ENCODE results near the gene ATAD1. TPM values are rescaled to one million over a fixed set of nuclear protein-coding genes. Genes with fewer than 3 reads are reported as not detected.
A peak's percentile ranks its signal among the peaks of the same experiment; 100 is the strongest.
"Not testable (repeated sequence)": the region's sequence is repeated elsewhere in the genome, so short reads cannot be mapped to it uniquely, and the experiment has no call there.

The ATAD1 gene
- total and polyA plus RNA-seq, 4 donors = 11.6 to 50.2 (median 28.7) TPM

DNA sequence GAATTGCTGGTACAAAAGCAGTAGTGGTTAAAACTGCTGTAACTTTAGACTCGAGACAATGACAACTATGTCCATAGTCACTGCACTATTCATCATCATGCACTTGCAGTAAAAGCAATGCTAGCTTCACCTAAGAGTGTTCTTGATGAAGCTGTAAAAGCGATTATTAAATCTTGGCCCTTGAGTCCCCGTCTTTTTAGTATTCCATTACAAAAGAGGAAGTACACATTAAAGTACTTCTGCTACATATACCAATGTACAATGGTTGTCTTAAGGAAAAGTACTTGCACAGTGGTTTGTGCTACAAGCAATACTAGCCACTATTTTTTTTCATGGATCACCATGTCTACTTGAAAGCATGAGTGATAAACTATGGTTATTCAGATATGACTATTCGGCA lies 78.3 kb downstream of the ATAD1 start:
- TF ChIP-seq, protein P1, sequence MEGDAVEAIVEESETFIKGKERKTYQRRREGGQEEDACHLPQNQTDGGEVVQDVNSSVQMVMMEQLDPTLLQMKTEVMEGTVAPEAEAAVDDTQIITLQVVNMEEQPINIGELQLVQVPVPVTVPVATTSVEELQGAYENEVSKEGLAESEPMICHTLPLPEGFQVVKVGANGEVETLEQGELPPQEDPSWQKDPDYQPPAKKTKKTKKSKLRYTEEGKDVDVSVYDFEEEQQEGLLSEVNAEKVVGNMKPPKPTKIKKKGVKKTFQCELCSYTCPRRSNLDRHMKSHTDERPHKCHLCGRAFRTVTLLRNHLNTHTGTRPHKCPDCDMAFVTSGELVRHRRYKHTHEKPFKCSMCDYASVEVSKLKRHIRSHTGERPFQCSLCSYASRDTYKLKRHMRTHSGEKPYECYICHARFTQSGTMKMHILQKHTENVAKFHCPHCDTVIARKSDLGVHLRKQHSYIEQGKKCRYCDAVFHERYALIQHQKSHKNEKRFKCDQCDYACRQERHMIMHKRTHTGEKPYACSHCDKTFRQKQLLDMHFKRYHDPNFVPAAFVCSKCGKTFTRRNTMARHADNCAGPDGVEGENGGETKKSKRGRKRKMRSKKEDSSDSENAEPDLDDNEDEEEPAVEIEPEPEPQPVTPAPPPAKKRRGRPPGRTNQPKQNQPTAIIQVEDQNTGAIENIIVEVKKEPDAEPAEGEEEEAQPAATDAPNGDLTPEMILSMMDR (IDR thresholded peaks at IDR 0.05; ENCODE audit: control extremely low read depth, extremely low read depth) = no peak
- ATAC-seq (ENCODE audit: insufficient read depth, low FRiP score) (no peak), DNase-seq (no peak)
- Histone ChIP-seq H3K27ac (ENCODE audit: low read depth in 1 of 2, low read length in 1 of 2) (no peak overlapping the region), H3K9ac (ENCODE audit: insufficient read depth in 1 of 2, low read length in 2 of 2) (no peak overlapping the region), H3K4me3 (no peak overlapping the region), H3K27me3 (ENCODE audit: control insufficient read depth in 3 of 3, insufficient read depth in 3 of 3, low read length in 2 of 3) (no peaks in the 10 kb centered on the region), H3K4me1 (ENCODE audit: control insufficient read depth in 5 of 5, insufficient read depth in 5 of 5, low read length in 5 of 5) (peaks cover 0 to 6% (median 5%) of the 10 kb centered on the region in 5 donors), H3K36me3 (ENCODE audit: control insufficient read depth in 4 of 4, insufficient read depth in 4 of 4, low read length in 4 of 4) (peaks cover 0 to 11% (median 5%) of the 10 kb centered on the region in 4 donors), H3K9me3 (ENCODE audit: control insufficient read depth in 4 of 4, insufficient read depth in 3 of 4, low read length in 3 of 4) (no peaks in the 10 kb centered on the region)
- 81 to 84% methylated on average over 4 of the region's 4 CpGs for WGBS, 2 donors

DNA sequence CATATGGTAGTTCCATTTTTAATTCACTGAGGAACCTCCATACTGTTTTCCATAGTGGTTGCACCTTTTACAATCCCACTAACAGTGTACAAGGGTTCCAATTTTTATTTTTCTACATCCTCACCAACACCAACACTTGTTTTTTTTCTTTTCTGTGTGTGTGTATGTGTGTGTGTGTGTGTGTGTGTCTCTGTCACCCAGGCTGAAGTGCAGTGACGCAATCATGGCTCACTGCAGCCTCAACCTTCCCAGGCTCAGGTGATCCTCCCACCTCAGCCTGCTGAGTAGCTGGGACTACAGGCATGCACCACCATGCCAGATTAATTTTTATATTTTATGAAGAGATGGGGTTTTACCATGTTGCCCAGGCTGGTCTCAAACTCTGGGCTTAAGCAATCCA lies 79.8 kb downstream of the ATAD1 start:
- not testable (repeated sequence) for H3K27ac ChIP-seq (ENCODE audit: low read depth in 1 of 2, low read length in 1 of 2); H3K4me3 ChIP-seq; H3K36me3 ChIP-seq (ENCODE audit: control insufficient read depth in 4 of 4, insufficient read depth in 4 of 4, low read length in 4 of 4); H3K9ac ChIP-seq (ENCODE audit: insufficient read depth in 1 of 2, low read length in 2 of 2); H3K9me3 ChIP-seq (ENCODE audit: control insufficient read depth in 4 of 4, insufficient read depth in 3 of 4, low read length in 3 of 4); ATAC-seq (ENCODE audit: insufficient read depth, low FRiP score); DNase-seq; H3K4me1 ChIP-seq (ENCODE audit: control insufficient read depth in 5 of 5, insufficient read depth in 5 of 5, low read length in 5 of 5); H3K27me3 ChIP-seq (ENCODE audit: control insufficient read depth in 3 of 3, insufficient read depth in 3 of 3, low read length in 2 of 3)
- WGBS, 2 donors = 97 to 100% methylated on average over 1 of the region's 1 CpG

DNA sequence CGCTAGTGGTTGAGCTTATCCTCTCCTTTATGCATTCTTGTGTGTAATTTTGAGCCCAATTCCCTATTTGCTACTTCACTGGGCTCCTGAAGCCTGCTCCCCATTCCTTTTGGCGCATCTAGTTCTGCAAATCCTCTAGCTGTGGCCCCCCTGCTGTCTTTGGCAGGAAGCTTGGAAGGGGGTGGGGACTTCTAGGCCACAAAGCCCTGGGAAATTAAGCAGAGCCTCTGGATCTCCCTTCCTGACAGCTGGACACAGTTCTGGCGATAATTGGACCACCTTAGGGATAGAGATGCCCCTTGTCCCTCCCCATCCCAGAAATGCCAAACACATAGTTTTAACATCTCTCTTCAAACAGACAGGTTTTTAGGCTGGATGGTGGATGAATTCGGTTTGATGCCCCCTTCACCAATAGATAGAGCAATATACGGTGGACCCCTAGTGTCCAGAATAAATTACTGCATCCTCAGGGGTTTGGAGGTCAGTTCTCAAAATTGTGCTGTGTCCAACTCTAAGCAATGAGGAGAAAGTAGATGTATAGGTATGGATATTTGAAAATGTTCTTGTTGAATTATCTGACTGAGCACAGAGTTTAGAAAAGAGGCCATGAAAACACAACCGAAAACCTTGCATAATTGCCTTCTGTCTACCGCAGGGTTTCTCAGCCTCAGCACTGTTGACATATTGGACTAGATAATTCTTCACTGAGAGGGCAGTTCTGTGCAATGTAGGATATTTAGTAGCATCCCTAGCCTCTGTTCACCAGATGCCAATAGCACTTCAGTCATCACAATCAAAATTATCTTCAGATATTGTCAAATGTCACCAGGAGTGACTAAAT lies 82.8 kb downstream of the ATAD1 start:
- Histone ChIP-seq H3K27me3 (ENCODE audit: control insufficient read depth in 3 of 3, insufficient read depth in 3 of 3, low read length in 2 of 3) (no peaks in the 10 kb centered on the region), H3K36me3 (ENCODE audit: control insufficient read depth in 4 of 4, insufficient read depth in 4 of 4, low read length in 4 of 4) (peaks cover 0 to 5% (median 2%) of the 10 kb centered on the region in 4 donors), H3K9me3 (ENCODE audit: control insufficient read depth in 4 of 4, insufficient read depth in 3 of 4, low read length in 3 of 4) (no peaks in the 10 kb centered on the region), H3K9ac (ENCODE audit: insufficient read depth in 1 of 2, low read length in 2 of 2) (no peak overlapping the region), H3K4me3 (no peak overlapping the region), H3K27ac (ENCODE audit: low read depth in 1 of 2, low read length in 1 of 2) (peak overlapping the region in 1 of 2 donors; percentile 40), H3K4me1 (ENCODE audit: control insufficient read depth in 5 of 5, insufficient read depth in 5 of 5, low read length in 5 of 5) (peaks cover 0 to 6% (median 4%) of the 10 kb centered on the region in 5 donors)
- peak; percentile 69 for ATAC-seq (ENCODE audit: insufficient read depth, low FRiP score)
- TF ChIP-seq, protein P1 (IDR thresholded peaks at IDR 0.05; ENCODE audit: control extremely low read depth, extremely low read depth) = peak; percentile 70
- 41% methylated on average over 7 of the region's 7 CpGs for WGBS, 2 donors
- peak; percentile 60 to 81 (median 80) for DNase-seq

DNA sequence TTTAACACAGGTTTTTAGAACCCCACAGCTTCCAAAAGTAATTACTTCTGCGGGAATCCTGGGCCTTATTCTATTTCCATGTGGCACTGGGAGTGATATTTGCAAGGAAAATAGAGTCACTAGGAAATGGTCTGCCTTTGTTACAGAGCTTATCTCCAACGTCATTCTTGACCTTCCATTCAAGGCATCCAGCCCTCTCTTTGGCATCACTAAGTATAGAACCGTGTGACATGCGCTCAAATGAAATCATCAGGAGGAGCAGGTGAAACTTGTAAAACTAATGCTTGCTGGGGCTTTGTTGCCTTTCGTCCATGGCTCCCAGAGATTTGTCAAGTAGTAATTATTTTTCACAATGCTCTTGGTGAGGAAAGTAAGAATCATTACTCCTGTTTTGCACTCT lies 84.9 kb downstream of the ATAD1 start:
- H3K27me3 ChIP-seq (ENCODE audit: control insufficient read depth in 3 of 3, insufficient read depth in 3 of 3, low read length in 2 of 3) = no peaks in the 10 kb centered on the region
- H3K27ac ChIP-seq (ENCODE audit: low read depth in 1 of 2, low read length in 1 of 2) = no peak overlapping the region
- no peaks in the 10 kb centered on the region for H3K9me3 ChIP-seq (ENCODE audit: control insufficient read depth in 4 of 4, insufficient read depth in 3 of 4, low read length in 3 of 4)
- ATAC-seq (ENCODE audit: insufficient read depth, low FRiP score) = no peak
- peaks cover 0 to 6% (median 3%) of the 10 kb centered on the region in 4 donors for H3K36me3 ChIP-seq (ENCODE audit: control insufficient read depth in 4 of 4, insufficient read depth in 4 of 4, low read length in 4 of 4)
- TF ChIP-seq, protein P1 (IDR thresholded peaks at IDR 0.05; ENCODE audit: control extremely low read depth, extremely low read depth) = no peak
- H3K4me1 ChIP-seq (ENCODE audit: control insufficient read depth in 5 of 5, insufficient read depth in 5 of 5, low read length in 5 of 5) = peaks cover 0 to 6% (median 4%) of the 10 kb centered on the region in 5 donors
- no peak overlapping the region for H3K4me3 ChIP-seq
- H3K9ac ChIP-seq (ENCODE audit: insufficient read depth in 1 of 2, low read length in 2 of 2) = no peak overlapping the region
- 78 to 86% methylated on average over 5 of the region's 5 CpGs for WGBS, 2 donors
- DNase-seq = no peak
